GM12872 (cell line): ENCODE data around the gene AMN1.

Experiments
- TF ChIP-seq, protein P1 (sequence below): IDR thresholded peaks from 3 replicates; pipeline ENCODE4 v1.5.1; 2011; ENCODE audit warnings: low read depth, mild to moderate bottlenecking, low read length, moderate library complexity; ENCODE audit not compliant: insufficient read depth

The AMN1 gene

DNA sequence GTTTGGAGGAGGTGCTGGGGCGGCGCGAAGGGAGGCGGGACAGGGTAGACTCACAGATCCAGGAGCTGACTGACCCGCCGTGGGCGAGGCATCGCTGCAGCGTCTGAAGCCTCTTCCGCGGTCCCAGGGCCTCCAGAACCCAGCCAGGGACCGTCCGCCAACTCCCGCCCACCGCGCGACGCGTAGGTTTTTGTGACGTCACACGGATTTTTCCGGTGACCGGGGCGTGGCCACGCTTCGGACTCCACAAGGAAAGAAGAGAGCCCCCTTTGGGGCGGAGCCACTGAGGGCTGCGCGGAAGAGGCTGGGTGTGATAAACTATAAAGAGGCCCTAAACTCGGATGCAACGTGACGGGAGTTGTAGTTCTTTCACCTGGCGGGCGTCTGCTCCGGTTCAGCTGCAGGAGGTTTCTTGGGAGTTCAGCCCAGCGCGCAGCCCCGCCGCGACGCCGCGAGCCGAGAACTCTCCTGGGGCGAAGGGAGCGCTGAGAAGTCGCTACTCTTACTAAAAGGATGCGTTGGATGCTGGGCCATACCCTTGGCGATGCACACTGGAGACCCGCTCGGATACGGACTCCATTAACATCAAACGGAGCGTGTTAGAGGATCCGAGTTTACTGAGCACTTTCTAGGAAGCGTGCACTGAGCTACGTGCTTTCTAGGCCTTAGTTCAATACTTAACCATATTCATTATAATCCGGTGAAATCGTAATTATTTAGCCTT is at the start of gene AMN1:
Gene AMN1 (minus strand): TSS at position 105 of the 724 bp plus-strand sequence. CDS start 13 bp downstream, at position 92.
- TF ChIP-seq, protein P1, sequence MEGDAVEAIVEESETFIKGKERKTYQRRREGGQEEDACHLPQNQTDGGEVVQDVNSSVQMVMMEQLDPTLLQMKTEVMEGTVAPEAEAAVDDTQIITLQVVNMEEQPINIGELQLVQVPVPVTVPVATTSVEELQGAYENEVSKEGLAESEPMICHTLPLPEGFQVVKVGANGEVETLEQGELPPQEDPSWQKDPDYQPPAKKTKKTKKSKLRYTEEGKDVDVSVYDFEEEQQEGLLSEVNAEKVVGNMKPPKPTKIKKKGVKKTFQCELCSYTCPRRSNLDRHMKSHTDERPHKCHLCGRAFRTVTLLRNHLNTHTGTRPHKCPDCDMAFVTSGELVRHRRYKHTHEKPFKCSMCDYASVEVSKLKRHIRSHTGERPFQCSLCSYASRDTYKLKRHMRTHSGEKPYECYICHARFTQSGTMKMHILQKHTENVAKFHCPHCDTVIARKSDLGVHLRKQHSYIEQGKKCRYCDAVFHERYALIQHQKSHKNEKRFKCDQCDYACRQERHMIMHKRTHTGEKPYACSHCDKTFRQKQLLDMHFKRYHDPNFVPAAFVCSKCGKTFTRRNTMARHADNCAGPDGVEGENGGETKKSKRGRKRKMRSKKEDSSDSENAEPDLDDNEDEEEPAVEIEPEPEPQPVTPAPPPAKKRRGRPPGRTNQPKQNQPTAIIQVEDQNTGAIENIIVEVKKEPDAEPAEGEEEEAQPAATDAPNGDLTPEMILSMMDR: no peak

DNA sequence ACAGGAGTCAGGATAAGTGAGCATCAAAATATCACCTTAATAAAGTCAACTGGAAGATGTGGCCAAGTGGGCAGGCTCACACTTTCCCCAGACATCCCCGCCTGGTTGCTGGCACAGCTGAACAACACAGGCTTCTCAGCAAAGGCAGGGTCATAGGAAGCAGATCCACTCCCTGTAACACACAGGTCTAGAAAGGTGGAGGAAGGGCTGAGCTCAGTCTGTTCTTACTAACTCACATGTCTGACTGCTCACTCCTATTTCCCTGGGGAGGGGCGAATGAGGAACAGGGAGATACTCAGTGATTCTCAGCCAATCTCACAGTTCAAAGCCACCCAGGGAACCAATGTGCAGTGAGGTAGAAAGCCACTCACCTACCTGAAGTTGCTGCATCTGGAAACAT is 45.0 kb upstream of the AMN1 start:
- TF ChIP-seq, protein P1: no peak

DNA sequence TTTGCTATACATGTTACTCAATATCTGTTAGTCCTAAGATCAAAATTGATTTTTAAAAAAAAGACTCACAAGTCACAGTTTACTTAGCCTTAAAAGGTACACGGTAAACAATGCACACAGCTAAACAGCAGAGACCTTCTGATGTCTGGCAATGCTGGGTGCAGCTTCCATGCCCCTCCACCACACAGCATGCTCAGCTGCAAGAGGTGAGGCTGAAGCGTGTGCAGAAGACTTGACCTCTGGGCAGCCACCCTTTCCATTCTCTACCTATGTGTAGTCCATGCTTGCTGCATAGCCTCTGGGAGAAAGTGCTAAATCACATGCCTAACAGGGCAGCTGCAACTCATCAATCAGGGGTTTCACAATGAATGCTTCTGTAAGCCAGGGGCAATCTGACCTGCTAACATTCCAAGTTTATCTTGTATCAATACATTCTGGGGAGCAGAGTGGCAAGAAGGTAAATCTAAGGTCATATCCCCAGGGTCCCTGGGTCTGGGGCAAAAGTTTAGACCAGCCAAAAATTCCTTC is 44.5 kb upstream of the AMN1 start:
- TF ChIP-seq, protein P1: no peak

DNA sequence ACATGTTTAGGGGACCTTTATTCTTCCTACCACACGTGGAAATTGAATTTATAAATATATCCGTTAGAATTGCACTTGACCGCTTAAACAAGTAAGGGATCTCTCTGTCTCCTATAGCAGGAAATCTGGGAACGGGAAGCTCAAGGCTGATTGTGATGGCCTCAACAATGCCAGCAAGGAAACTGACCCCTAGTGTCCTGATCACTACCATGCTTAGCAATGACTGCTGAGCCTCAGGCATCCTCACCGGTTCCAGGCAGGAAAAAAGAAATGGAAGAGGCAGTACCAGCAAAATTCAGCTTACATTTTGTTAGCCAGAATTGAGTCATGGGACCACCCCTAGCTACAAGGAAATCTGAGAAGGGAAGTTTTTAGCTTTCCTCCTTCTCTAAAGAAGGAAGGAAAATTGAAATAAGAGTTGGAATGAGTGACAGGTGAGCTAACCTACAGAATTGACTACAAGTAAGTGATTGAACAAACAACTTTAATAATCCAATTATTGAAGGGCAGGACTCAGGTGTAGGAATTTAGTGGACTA is 43.9 kb upstream of the AMN1 start:
- TF ChIP-seq, protein P1: no peak

DNA sequence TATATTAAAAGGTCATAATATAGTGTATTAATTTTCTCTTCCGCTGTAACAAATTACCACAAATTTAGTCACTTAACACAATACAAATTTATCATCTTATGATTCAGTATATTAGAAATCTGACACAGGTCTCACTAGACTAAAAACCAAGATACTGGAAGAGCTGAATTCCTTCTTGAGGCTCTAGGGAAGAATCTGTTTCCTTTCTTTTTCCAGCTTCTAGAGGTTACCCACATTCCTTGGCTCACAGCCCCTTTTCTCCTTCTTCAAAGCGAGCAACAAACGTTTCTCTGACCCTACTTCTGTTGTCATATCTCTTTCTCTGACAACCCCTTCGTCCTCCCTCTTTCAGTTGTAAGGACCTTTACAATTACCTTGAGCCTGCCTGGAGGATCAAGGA is 43.4 kb upstream of the AMN1 start:
- TF ChIP-seq, protein P1: no peak

DNA sequence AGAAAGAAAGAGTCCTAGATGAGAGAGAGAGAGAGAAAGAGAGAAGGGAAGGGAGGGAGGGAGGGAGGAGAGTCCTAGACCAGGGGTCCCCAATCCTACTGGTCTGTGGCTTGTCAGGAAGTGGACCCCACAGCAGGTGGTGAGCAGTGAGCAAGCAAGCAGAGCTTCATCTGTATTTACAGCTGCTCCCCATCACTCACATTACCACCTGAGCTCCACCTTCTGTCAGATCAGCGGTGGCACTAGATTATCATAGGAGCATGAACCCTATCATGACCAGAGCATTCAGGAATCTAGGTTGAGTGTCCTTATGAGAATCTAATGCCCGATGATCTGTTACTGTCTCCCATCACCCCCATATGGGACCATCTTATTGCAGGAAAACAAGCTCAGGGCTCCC is 39.2 kb upstream of the AMN1 start:
- TF ChIP-seq, protein P1: no peak

DNA sequence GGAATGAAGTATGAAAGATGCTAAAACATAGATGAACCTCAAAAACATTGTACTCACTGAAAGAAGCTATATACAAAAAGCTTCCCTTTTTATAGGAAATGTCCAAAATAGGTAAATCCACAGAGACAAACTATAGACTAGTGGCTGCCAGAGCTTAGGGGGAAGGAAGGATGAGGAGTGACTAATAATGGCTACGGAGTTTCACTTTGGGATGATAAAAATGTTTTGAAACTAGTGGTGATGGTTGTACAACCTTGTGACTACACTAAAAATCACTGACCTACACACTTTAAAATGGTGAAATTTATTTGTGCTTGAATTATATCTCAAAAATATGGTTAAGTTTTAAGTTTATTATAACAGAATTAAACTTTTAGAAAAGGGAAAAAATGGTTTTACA is 37.1 kb upstream of the AMN1 start:
- TF ChIP-seq, protein P1: no peak
